Heart right ventricle (tissue), 16 donors: ENCODE results near the gene IPO4. TPM values are rescaled to one million over a fixed set of nuclear protein-coding genes. Genes with fewer than 3 reads are reported as not detected.
A peak's percentile ranks its signal among the peaks of the same experiment; 100 is the strongest.

Experiments
- ATAC-seq, 8 donors: fragments of 200-7000 bp; cut with Tn5 transposase; one replicate each; pipeline ENCODE4 v1.9.1; 2020; ENCODE audit warnings: mild to moderate bottlenecking in 8 of 8, moderate library complexity in 8 of 8, moderate number of reproducible peaks in 1 of 8
- DNase-seq, 2 donors: peaks; one replicate each; pipeline ENCODE4 v3.0.0-alpha.2; 2020
- H3K27ac ChIP-seq, 10 donors: fragments of 200-600 bp; sonication (generic) in 2 of 10; one replicate each; pipeline versions ENCODE4 v1.5.0 to v1.8.0; 2020 to 2022; ENCODE audit warnings: mild to moderate bottlenecking in 3 of 10
- H3K27me3 ChIP-seq, 7 donors: fragments of 200-600 bp; one replicate each; pipeline ENCODE4 v1.8.0; 2021 to 2022; ENCODE audit warnings: mild to moderate bottlenecking in 2 of 7
- H3K36me3 ChIP-seq, 9 donors: fragments of 200-600 bp; sonication (generic) in 1 of 9; one replicate each; pipeline versions ENCODE4 v1.5.0 to v1.8.0; 2020 to 2022; ENCODE audit warnings: mild to moderate bottlenecking in 2 of 9
- H3K4me1 ChIP-seq, 9 donors: fragments of 200-600 bp; sonication (generic) in 1 of 9; one replicate each; pipeline versions ENCODE4 v1.5.0 to v1.8.0; 2020 to 2022; ENCODE audit warnings: mild to moderate bottlenecking in 4 of 9
- H3K4me3 ChIP-seq, 10 donors: fragments of 200-600 bp; sonication (generic) in 2 of 10; one replicate each; pipeline versions ENCODE4 v1.5.0 to v1.8.0; 2020 to 2022; ENCODE audit warnings: mild to moderate bottlenecking in 7 of 10, moderate library complexity in 2 of 10
- H3K9me3 ChIP-seq, 11 donors: fragments of 200-600 bp in 10 of 11; sonication (generic) in 2 of 11; one replicate each; pipeline versions ENCODE4 v1.5.0 to v1.8.0; 2013 to 2022; ENCODE audit warnings: mild to moderate bottlenecking in 2 of 11, control low read depth in 1 of 11, moderate library complexity in 1 of 11
- CTCF ChIP-seq, 9 donors: fragments of 200-600 bp; sonication (generic) in 2 of 9; IDR thresholded peaks; one replicate each; pipeline versions ENCODE4 v1.5.0 to v1.8.0; 2021 to 2022; ENCODE audit warnings: antibody characterized with exemption in 9 of 9, mild to moderate bottlenecking in 5 of 9, moderate library complexity in 1 of 9
- WGBS, 2 donors: extraction: QIAGEN DNeasy Blood & Tissue Kit; methylation state at CpG; one replicate each; pipeline ENCODE4 v1.1.7; 2013; ENCODE audit warnings: inconsistent platforms in 1 of 2; 5-methylcytosine and 5-hydroxymethylcytosine counted together
- intact Hi-C, 10 donors: fragments of 100-400 bp; cut with DNase I; formaldehyde crosslinking; loops; one replicate each; pipeline versions ENCODE4 v1.11.1 to v1.14.2; 2022
- polyA plus RNA-seq, 2 donors: library from polyadenylated mRNA; stranded (reverse); fragments of 200-250 nt; gene quantifications; one replicate each; pipeline ENCODE4 v1.2.3, GENCODE V29; 2013
- total RNA-seq, 10 donors: library from RNA; stranded (reverse); fragmentation: NEBNext Ultra II Directional in 3 of 10; extraction: Animal tissue kit (Norgen Biotek cat#: 25700) in 3 of 10; gene quantifications; one replicate each; pipeline versions ENCODE4 v1.2.1 to v1.2.4, GENCODE V29; 2021 to 2023
- donor health status: Arrhythmogenic right ventricular cardiomyopathy.
- donor health status: ischemic (EF 13 %, LVEDD 7.1; RV severe dilation, severe dysfunction).
- donor health status: healthy with polysubstance abuse.
- donor health status: DM: no; HTN: yes; CAD: no.
- donor health status: DM: no; HTN: no; CAD: no.
- donor health status: ischemic (EF 25% LVEDD 6.9; RV normal size, moderate dysfunction).
- donor health status: ischemic (EF 25% LVEDD 5.7; RV mildly dilated, moderate dysfunction).
- donor health status: healthy.
- donor health status: DM: yes; HTN: yes; CAD: no.
- donor health status: Ischemic cardiomyopathy.
- donor health status: ischemic (EF 35%, LVEDD 5.7; RV mildly dilated, moderate dysfunction).
- donor health status: nonischemic (EF 11% LVEDD 7.7; RV severe dilation, severe dysfunction).
- donor health status: DM: yes; HTN: yes; CAD: no.
- donor health status: PGD.
- donor health status: ischemic (EF 29% LVEDD 5.4; RV normal size, mild dysfunction).
- donor health status: nonischemic (EF 23%, LVEDD 6.1; RV moderate dilation, normal function).

Gene IPO4
- total and polyA plus RNA-seq, 12 donors: 4.4 to 23.8 (median 12.6) TPM

- intact Hi-C loops: loop anchor here in 1 of 10 donors (2.0 kb wide), 1 partner anchor 44 kb away; the partner anchor contains the start of genes GMPR2 and NEDD8
- no peaks in the 10 kb centered on the region for H3K9me3 ChIP-seq
- H3K4me3 ChIP-seq: peak overlapping the region in 8 of 10 donors; percentile 65 to 94 (median 68)
- ATAC-seq: no peak
- peaks cover 0 to 73% (median 24%) of the 10 kb centered on the region in 9 donors for H3K36me3 ChIP-seq
- peak overlapping the region in 9 of 10 donors; percentile 11 to 83 (median 67) for H3K27ac ChIP-seq
- peaks cover 4 to 27% (median 20%) of the 10 kb centered on the region in 9 donors for H3K4me1 ChIP-seq
- 4 to 6% methylated on average over 3 of the region's 3 CpGs for WGBS, 2 donors
- DNase-seq: no peak
- no peak for TF ChIP-seq CTCF (IDR thresholded peaks at IDR 0.05)
- no peaks in the 10 kb centered on the region for H3K27me3 ChIP-seq
Observed at GRCh38 chr14:24189059-24189375, 401 bp upstream of the IPO4 start.

GRCh38 chr14:24187539-24187915 lies 1.1 kb downstream of the IPO4 start:
- Histone ChIP-seq H3K9me3 (no peaks in the 10 kb centered on the region), H3K4me3 (peak overlapping the region in 9 of 10 donors; percentile 58 to 94 (median 68)), H3K27ac (peak overlapping the region in 4 of 10 donors; percentile 64 to 76 (median 70)), H3K36me3 (peaks cover 0 to 77% (median 30%) of the 10 kb centered on the region in 9 donors), H3K4me1 (peaks cover 4 to 24% (median 19%) of the 10 kb centered on the region in 9 donors), H3K27me3 (no peaks in the 10 kb centered on the region)
- DNase-seq (no peak), ATAC-seq (peak in 1 of 8 donors; percentile 3)
- no peak for TF ChIP-seq CTCF (IDR thresholded peaks at IDR 0.05)
- WGBS, 2 donors: 84 to 85% methylated on average over 2 of the region's 2 CpGs
- intact Hi-C loops: no loop called here

- H3K9me3 ChIP-seq: no peaks in the 10 kb centered on the region
- TF ChIP-seq CTCF (IDR thresholded peaks at IDR 0.05): no peak
- H3K27me3 ChIP-seq: no peaks in the 10 kb centered on the region
- no peak overlapping the region for H3K27ac ChIP-seq
- intact Hi-C loops: no loop called here
- ATAC-seq: no peak
- H3K4me1 ChIP-seq: peaks cover 4 to 24% (median 19%) of the 10 kb centered on the region in 9 donors
- H3K36me3 ChIP-seq: peaks cover 0 to 77% (median 24%) of the 10 kb centered on the region in 9 donors
- H3K4me3 ChIP-seq: peak overlapping the region in 1 of 10 donors; percentile 94
- WGBS, 2 donors: 93 to 95% methylated on average over 10 of the region's 10 CpGs
- no peak for DNase-seq
Observed at GRCh38 chr14:24186831-24187538, 1.6 kb downstream of the IPO4 start.

- Histone ChIP-seq H3K4me3 (no peak overlapping the region), H3K27me3 (no peaks in the 10 kb centered on the region), H3K4me1 (peaks cover 4 to 26% (median 19%) of the 10 kb centered on the region in 9 donors), H3K9me3 (no peaks in the 10 kb centered on the region), H3K27ac (no peak overlapping the region), H3K36me3 (peaks cover 0 to 78% (median 20%) of the 10 kb centered on the region in 9 donors)
- DNase-seq: no peak
- 93 to 94% methylated on average over 11 of the region's 11 CpGs for WGBS, 2 donors
- intact Hi-C loops: no loop called here
- TF ChIP-seq CTCF (IDR thresholded peaks at IDR 0.05): no peak
- no peak for ATAC-seq
Observed at GRCh38 chr14:24185741-24186140, 2.9 kb downstream of the IPO4 start.
